WTC11 (cell line): ENCODE results near the gene IQGAP3.

ENCODE experiments used
- CTCF ChIP-seq: fragments of 200-600 bp; IDR thresholded peaks from 2 replicates; pipeline ENCODE4 v1.8.0; 2022; ENCODE audit warnings: antibody characterized with exemption
- JUN ChIP-seq: sonication (generic); formaldehyde crosslinking; IDR thresholded peaks from 2 replicates; pipeline ENCODE4 v1.8.0; 2023; ENCODE audit warnings: mild to moderate bottlenecking, missing genetic modification reagents
- KAT7 ChIP-seq: sonication (generic); formaldehyde crosslinking; IDR thresholded peaks from 2 replicates; pipeline ENCODE4 v1.8.1; 2023; ENCODE audit warnings: missing genetic modification reagents, mild to moderate bottlenecking, borderline replicate concordance
- SP1 ChIP-seq: sonication (generic); formaldehyde crosslinking; conservative IDR thresholded peaks from 2 replicates; pipeline ENCODE4 v1.8.1; 2022; ENCODE audit warnings: missing genetic modification reagents
- TF ChIP-seq, protein P1 (sequence below): sonication (generic); formaldehyde crosslinking; IDR thresholded peaks from 2 replicates; pipeline ENCODE4 v1.8.0; 2022; ENCODE audit warnings: mild to moderate bottlenecking, missing genetic modification reagents

GRCh38 chr1:156502391-156502893 lies 69.9 kb downstream of the IQGAP3 start:
- TF ChIP-seq, protein P1, sequence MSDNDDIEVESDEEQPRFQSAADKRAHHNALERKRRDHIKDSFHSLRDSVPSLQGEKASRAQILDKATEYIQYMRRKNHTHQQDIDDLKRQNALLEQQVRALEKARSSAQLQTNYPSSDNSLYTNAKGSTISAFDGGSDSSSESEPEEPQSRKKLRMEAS (CRISPR knock-in tag), result no peak
- TF ChIP-seq JUN (CRISPR knock-in tag) (no peak), CTCF (no peak), KAT7 (CRISPR knock-in tag) (no peak), SP1 (CRISPR knock-in tag) (no peak)
